ENCODE results near the gene MATK.

GRCh38 chr19:3750211-3750610 is 36.0 kb downstream of the MATK start:
- TF ChIP-seq CTCF (conservative IDR thresholded peaks at IDR 0.05) (no peak), ZFX (IDR thresholded peaks at IDR 0.05) (no peak)

Data from C4-2B (cell line).